Measurements from ENCODE around the gene KIAA1328.

KIAA1328 gene

DNA sequence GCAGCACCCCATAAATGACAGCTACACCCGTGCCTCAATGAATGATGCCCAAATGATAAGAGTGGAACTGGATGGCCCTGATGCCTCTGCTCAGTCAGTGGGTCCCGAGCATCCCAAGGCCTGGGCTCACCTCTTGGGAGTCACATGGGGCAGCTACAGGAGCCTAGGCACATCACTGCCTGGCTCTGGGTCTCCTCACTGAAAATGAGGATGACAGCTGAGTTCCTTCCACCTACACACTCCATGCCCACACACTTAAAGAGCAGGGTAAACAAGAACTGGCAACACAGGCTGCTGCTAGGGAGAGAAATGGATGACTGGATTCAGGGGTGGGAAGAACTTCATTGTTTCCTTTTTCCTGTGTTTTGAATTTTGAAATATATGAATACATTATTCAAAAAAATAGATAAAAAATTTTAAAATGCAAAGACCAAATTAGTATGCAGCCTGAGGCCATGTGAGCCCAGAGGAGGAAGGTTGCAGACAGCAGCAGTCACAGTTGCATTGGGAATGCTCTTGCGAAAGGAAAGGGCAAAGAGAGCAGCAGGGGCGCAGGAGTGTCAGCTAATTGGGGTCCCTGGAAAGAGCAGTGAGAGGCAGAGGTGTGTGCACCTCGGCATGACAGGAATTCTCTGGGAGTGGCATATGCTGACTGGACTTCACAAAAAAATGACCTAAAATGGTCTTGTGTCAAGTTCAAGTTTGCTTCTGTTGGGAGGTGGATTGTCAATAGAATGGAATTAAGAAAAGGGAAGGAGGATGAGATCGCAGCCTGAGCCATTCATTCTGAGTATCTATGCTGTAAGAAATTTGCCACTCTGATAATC lies 409.6 kb downstream of the KIAA1328 start:
- H3K36me3 ChIP-seq (ENCODE audit: insufficient read depth, low read length), result no peaks in the 10 kb centered on the region
- H3K27me3 ChIP-seq (ENCODE audit: insufficient read depth, low read length), result peaks cover 19% of the 10 kb centered on the region
- H2AFZ ChIP-seq (ENCODE audit: low read length, unreplicated experiment), result no peak overlapping the region
- H3K4me3 ChIP-seq (ENCODE audit: low read depth, low read length), result no peak overlapping the region
- H3K4me1 ChIP-seq (ENCODE audit: control insufficient read depth, insufficient read depth, low read length, unreplicated experiment), result no peaks in the 10 kb centered on the region
- H3K27ac ChIP-seq (ENCODE audit: low read depth, low read length), result no peak overlapping the region
- H3K79me2 ChIP-seq (ENCODE audit: control insufficient read depth, insufficient read depth, low read length, unreplicated experiment), result no peaks in the 10 kb centered on the region

DNA sequence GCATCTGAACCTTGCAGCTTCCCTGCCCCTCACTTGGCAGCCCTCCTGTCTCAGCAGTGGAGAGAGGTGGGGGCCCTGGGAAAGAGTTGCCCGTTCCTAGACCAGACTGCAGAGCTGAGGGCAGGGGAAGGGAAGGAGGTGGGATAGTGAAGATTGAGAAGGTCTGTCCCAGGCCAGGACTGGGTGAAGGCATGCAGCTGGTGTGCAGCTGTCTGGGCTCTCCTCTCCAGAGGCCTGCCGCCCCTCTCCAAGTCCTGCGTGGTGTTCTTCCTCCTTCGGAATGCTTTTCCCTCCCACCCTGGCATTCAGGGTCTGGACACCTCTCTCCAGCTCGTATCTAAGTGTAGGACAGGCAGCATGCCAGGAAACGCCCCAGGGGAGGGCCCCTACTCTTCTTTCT lies 413.2 kb downstream of the KIAA1328 start:
- no peak overlapping the region for H2AFZ ChIP-seq (ENCODE audit: low read length, unreplicated experiment)
- peaks cover 43% of the 10 kb centered on the region for H3K27me3 ChIP-seq (ENCODE audit: insufficient read depth, low read length)

DNA sequence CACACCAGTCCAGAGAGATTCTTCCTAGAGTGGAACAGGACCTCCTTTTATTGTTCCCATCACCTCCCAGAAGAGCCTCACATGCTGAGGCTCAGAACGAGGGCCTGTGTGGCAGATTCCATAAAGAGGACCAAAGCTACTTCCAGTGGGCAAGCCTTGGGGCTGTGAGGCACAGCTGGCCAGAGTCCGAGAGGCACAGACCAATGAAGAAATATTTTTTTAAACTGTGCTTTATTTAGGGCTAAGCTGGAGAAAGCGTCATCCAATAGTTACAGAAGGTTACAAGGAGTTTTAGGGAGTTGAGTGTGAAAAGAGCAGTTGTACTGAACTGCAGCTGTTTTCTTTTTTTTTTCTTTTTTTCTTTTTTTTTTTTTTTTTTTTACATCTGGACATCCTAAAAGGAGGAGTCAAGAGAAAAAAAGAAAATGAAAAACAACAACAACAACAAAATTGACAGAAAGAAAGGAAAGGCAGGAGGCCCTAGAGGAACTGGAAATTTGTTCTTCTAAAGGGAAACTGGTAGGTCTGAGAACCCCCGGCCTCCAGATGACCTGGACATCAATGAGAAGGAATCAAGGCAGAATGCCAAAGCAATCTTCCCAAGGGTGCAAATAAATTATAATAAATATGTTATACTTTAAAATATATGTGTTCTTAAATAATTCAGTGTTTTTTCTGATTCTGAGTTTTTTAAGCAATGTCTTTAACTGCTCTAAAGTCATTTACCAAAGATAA lies 414.1 kb downstream of the KIAA1328 start:
- Histone ChIP-seq H3K4me1 (ENCODE audit: control insufficient read depth, insufficient read depth, low read length, unreplicated experiment) (no peaks in the 10 kb centered on the region), H2AFZ (ENCODE audit: low read length, unreplicated experiment) (no peak overlapping the region), H3K36me3 (ENCODE audit: insufficient read depth, low read length) (no peaks in the 10 kb centered on the region), H3K4me3 (ENCODE audit: low read depth, low read length) (no peak overlapping the region), H3K27ac (ENCODE audit: low read depth, low read length) (no peak overlapping the region), H3K79me2 (ENCODE audit: control insufficient read depth, insufficient read depth, low read length, unreplicated experiment) (no peaks in the 10 kb centered on the region), H3K27me3 (ENCODE audit: insufficient read depth, low read length) (peaks cover 43% of the 10 kb centered on the region)

More for the DNA sequence above, 413.2 kb downstream of the KIAA1328 start:
- H3K4me3 ChIP-seq (ENCODE audit: low read depth, low read length), result no peak overlapping the region
- H3K27ac ChIP-seq (ENCODE audit: low read depth, low read length), result no peak overlapping the region
- no peaks in the 10 kb centered on the region for H3K36me3 ChIP-seq (ENCODE audit: insufficient read depth, low read length)
- H3K79me2 ChIP-seq (ENCODE audit: control insufficient read depth, insufficient read depth, low read length, unreplicated experiment), result no peaks in the 10 kb centered on the region
- no peaks in the 10 kb centered on the region for H3K4me1 ChIP-seq (ENCODE audit: control insufficient read depth, insufficient read depth, low read length, unreplicated experiment)

DNA sequence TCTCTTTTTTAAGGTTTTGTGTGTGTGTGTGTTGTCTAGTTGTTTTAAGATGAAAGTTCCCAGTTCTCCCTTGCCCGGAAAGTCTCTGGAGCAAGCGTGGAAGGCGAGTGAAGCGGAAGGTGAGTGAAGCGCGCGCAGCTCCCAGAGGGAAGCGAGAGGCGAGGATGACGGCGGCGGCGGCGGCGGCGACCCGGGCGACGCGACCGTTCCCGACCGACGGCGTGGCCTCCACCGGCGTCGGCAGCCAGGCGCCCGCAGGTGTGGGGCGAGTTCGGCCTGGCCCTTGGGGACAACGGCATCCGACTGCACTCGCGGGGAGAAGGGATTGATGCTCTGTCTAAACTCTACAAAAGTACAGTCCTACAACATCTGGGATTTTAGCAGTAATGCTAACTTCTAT lies 414.8 kb downstream of the KIAA1328 start:
- H3K27ac ChIP-seq (ENCODE audit: low read depth, low read length), result no peak overlapping the region
- no peaks in the 10 kb centered on the region for H3K4me1 ChIP-seq (ENCODE audit: control insufficient read depth, insufficient read depth, low read length, unreplicated experiment)
- H3K79me2 ChIP-seq (ENCODE audit: control insufficient read depth, insufficient read depth, low read length, unreplicated experiment), result no peaks in the 10 kb centered on the region
- no peak overlapping the region for H2AFZ ChIP-seq (ENCODE audit: low read length, unreplicated experiment)
- H3K4me3 ChIP-seq (ENCODE audit: low read depth, low read length), result no peak overlapping the region
- H3K36me3 ChIP-seq (ENCODE audit: insufficient read depth, low read length), result no peaks in the 10 kb centered on the region
- H3K27me3 ChIP-seq (ENCODE audit: insufficient read depth, low read length), result peaks cover 43% of the 10 kb centered on the region

DNA sequence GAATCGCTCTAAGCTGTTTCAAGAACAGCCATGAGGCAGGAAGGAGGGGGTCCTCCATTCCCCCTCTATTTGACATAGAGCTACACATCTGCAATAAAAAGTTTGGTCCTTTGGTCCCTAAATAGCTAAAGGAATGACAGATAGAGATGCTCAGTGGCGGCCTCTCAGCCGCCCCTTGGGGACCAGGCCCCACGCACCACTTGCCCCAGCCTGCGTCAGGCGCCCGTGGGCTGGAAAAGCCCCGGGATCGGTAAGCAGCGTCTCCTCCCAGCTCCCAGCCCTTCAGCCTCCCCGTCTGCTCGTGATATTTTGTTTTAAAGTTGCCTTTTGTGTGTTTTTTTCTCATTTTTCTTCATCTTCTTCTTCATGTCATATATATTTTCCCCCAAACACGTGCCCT lies 415.7 kb downstream of the KIAA1328 start:
- H3K36me3 ChIP-seq (ENCODE audit: insufficient read depth, low read length), result no peaks in the 10 kb centered on the region
- no peak overlapping the region for H3K4me3 ChIP-seq (ENCODE audit: low read depth, low read length)
- peaks cover 47% of the 10 kb centered on the region for H3K27me3 ChIP-seq (ENCODE audit: insufficient read depth, low read length)
- no peaks in the 10 kb centered on the region for H3K79me2 ChIP-seq (ENCODE audit: control insufficient read depth, insufficient read depth, low read length, unreplicated experiment)
- H2AFZ ChIP-seq (ENCODE audit: low read length, unreplicated experiment), result no peak overlapping the region
- no peak overlapping the region for H3K27ac ChIP-seq (ENCODE audit: low read depth, low read length)
- H3K4me1 ChIP-seq (ENCODE audit: control insufficient read depth, insufficient read depth, low read length, unreplicated experiment), result no peaks in the 10 kb centered on the region

DNA sequence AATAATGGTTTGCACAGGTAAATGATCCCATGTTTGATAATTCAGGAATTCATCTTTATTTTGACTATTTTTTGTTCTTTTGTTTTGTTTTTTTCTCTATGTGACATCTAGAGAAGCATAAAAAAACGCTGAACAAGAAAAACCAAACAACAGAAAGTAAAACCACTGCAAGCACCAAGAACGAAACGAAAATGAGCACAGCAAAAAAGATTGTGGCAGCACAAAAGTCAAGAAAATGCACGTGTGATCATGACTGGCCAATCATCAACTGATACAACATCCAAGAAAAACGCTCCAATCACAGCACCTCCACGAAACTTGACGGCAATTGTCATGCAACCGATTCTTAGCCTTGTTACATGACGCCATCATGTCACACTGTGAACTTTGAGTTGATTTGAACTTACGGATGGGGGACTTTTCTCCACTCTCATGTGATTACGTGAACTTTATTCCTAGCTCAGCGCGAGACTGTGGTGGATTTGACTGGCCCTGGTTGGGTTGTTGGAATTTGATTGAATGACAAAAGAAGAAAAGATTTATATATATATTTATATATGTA lies 417.9 kb downstream of the KIAA1328 start:
- Histone ChIP-seq H2AFZ (ENCODE audit: low read length, unreplicated experiment) (no peak overlapping the region), H3K4me1 (ENCODE audit: control insufficient read depth, insufficient read depth, low read length, unreplicated experiment) (no peaks in the 10 kb centered on the region), H3K36me3 (ENCODE audit: insufficient read depth, low read length) (no peaks in the 10 kb centered on the region), H3K27me3 (ENCODE audit: insufficient read depth, low read length) (peaks cover 52% of the 10 kb centered on the region), H3K4me3 (ENCODE audit: low read depth, low read length) (no peak overlapping the region), H3K79me2 (ENCODE audit: control insufficient read depth, insufficient read depth, low read length, unreplicated experiment) (no peaks in the 10 kb centered on the region), H3K27ac (ENCODE audit: low read depth, low read length) (no peak overlapping the region)

DNA sequence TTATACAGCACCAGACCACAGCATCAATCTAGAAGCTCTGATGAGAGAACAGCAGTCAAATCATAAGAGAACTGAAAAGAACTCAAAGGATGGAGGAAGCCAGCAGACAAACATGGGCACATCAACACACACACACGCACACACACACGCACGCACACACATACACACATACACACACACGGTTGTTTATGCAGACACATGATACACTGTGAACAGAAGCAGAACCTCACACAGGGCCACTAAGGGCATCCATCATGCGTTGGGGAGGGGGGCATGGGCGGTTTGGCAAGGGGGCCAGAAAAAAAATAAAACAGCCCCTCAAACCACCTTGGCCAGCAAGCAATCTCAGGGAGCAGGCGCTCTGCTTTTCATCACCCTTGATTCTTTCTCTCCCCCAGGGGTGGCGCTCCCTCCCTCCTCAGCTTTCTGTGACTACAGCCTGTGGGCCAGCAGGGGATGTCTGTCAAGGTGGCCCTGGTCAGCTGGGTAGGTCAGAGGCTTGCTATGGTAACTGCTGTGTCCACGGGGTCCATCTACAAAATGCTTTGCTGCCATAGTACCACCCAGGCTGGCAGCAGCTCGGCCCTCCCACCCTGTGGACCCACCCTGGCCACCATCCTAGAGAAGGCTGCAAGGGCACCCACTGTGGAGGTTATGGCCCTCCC lies 418.7 kb downstream of the KIAA1328 start:
- no peak overlapping the region for H3K4me3 ChIP-seq (ENCODE audit: low read depth, low read length)
- H3K27me3 ChIP-seq (ENCODE audit: insufficient read depth, low read length), result peaks cover 58% of the 10 kb centered on the region
- no peak overlapping the region for H3K27ac ChIP-seq (ENCODE audit: low read depth, low read length)
- H3K36me3 ChIP-seq (ENCODE audit: insufficient read depth, low read length), result no peaks in the 10 kb centered on the region
- H3K4me1 ChIP-seq (ENCODE audit: control insufficient read depth, insufficient read depth, low read length, unreplicated experiment), result no peaks in the 10 kb centered on the region
- H2AFZ ChIP-seq (ENCODE audit: low read length, unreplicated experiment), result no peak overlapping the region
- no peaks in the 10 kb centered on the region for H3K79me2 ChIP-seq (ENCODE audit: control insufficient read depth, insufficient read depth, low read length, unreplicated experiment)

DNA sequence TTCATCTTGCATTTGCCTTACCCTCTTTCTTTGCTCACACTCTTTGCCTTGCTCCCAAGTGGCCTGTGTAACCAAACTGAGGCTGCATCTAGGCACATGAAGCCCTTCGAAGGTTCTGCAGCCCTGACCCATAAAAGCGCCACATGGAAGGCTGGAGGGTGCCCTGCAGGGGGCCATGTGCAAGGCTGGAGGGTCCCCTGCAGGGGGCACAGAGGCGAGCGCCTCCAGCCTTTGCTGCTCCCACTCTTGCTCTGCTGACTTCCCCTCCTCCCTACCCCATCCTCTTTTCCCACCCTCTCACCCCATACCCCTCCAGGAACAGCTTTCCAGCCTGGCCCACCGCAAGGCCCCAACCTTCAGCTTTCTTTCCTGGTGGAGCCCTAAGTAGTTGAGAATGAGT lies 419.4 kb downstream of the KIAA1328 start:
- Histone ChIP-seq H3K4me3 (ENCODE audit: low read depth, low read length) (no peak overlapping the region), H3K27me3 (ENCODE audit: insufficient read depth, low read length) (peaks cover 65% of the 10 kb centered on the region), H2AFZ (ENCODE audit: low read length, unreplicated experiment) (no peak overlapping the region), H3K4me1 (ENCODE audit: control insufficient read depth, insufficient read depth, low read length, unreplicated experiment) (no peaks in the 10 kb centered on the region), H3K36me3 (ENCODE audit: insufficient read depth, low read length) (no peaks in the 10 kb centered on the region), H3K79me2 (ENCODE audit: control insufficient read depth, insufficient read depth, low read length, unreplicated experiment) (no peaks in the 10 kb centered on the region), H3K27ac (ENCODE audit: low read depth, low read length) (no peak overlapping the region)

DNA sequence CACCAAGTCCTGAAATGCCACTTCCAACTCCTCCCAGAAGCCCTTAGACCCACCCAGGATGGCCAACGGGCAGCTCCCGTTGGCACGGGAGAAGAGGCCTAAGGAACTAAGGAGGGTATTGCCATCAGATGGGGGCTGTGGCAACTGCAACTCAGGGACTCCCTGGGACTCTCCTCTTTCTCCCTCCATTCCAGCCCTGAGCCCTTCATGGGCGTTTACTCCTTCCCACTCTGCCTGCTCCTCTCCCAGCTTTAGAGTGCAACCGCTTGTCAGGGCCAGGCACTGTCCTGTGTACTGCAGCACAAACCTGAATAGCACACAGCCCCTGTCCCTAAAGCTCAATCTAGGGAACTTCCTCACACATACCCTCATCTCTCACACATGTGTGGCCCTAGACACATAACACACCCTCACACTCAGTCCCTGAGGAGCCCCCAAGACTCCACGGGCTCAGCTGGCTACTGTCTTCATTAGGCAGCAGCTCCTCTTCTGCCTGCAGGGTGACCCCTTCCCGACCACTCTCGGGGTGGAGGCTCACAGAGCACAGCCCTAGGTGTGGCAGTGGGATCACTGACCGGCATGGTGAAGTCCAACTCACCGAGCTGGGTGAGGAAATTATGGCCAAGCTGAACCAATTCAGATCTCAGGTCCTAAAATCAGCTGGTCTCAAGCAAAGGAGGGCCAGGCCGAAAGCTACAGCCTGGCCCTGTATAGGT lies 420.4 kb downstream of the KIAA1328 start:
- no peaks in the 10 kb centered on the region for H3K4me1 ChIP-seq (ENCODE audit: control insufficient read depth, insufficient read depth, low read length, unreplicated experiment)
- H3K27ac ChIP-seq (ENCODE audit: low read depth, low read length), result no peak overlapping the region
- no peak overlapping the region for H3K4me3 ChIP-seq (ENCODE audit: low read depth, low read length)

More for the DNA sequence above, 420.4 kb downstream of the KIAA1328 start:
- Histone ChIP-seq H3K79me2 (ENCODE audit: control insufficient read depth, insufficient read depth, low read length, unreplicated experiment) (no peaks in the 10 kb centered on the region), H2AFZ (ENCODE audit: low read length, unreplicated experiment) (no peak overlapping the region), H3K36me3 (ENCODE audit: insufficient read depth, low read length) (no peaks in the 10 kb centered on the region), H3K27me3 (ENCODE audit: insufficient read depth, low read length) (peaks cover 67% of the 10 kb centered on the region)

Measured in ACC112 (cell line).